Measurements from ENCODE around the gene SH3RF3.

Gene SH3RF3

GRCh38 chr2:109396202-109397180 is 267.5 kb downstream of the SH3RF3 start:
- DNase-seq (ENCODE audit: low read depth) = no peak
- no peak overlapping the region for H3K4me3 ChIP-seq (ENCODE audit: low read length)
- TF ChIP-seq, protein P1, sequence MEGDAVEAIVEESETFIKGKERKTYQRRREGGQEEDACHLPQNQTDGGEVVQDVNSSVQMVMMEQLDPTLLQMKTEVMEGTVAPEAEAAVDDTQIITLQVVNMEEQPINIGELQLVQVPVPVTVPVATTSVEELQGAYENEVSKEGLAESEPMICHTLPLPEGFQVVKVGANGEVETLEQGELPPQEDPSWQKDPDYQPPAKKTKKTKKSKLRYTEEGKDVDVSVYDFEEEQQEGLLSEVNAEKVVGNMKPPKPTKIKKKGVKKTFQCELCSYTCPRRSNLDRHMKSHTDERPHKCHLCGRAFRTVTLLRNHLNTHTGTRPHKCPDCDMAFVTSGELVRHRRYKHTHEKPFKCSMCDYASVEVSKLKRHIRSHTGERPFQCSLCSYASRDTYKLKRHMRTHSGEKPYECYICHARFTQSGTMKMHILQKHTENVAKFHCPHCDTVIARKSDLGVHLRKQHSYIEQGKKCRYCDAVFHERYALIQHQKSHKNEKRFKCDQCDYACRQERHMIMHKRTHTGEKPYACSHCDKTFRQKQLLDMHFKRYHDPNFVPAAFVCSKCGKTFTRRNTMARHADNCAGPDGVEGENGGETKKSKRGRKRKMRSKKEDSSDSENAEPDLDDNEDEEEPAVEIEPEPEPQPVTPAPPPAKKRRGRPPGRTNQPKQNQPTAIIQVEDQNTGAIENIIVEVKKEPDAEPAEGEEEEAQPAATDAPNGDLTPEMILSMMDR (IDR thresholded peaks at IDR 0.05; ENCODE audit: insufficient read depth, low read depth, low read length, missing control alignments) = no peak

GRCh38 chr2:109397893-109398292 is 268.9 kb downstream of the SH3RF3 start:
- TF ChIP-seq, protein P1 (IDR thresholded peaks at IDR 0.05; ENCODE audit: insufficient read depth, low read depth, low read length, missing control alignments) = no peak
- no peak overlapping the region for H3K4me3 ChIP-seq (ENCODE audit: low read length)
- DNase-seq (ENCODE audit: low read depth) = no peak

GRCh38 chr2:109398366-109399015 is 269.5 kb downstream of the SH3RF3 start:
- H3K4me3 ChIP-seq (ENCODE audit: low read length) = no peak overlapping the region
- TF ChIP-seq, protein P1 (IDR thresholded peaks at IDR 0.05; ENCODE audit: insufficient read depth, low read depth, low read length, missing control alignments) = no peak
- no peak for DNase-seq (ENCODE audit: low read depth)

GRCh38 chr2:109399066-109399465 is 270.1 kb downstream of the SH3RF3 start:
- no peak overlapping the region for H3K4me3 ChIP-seq (ENCODE audit: low read length)
- TF ChIP-seq, protein P1 (IDR thresholded peaks at IDR 0.05; ENCODE audit: insufficient read depth, low read depth, low read length, missing control alignments) = no peak
- DNase-seq (ENCODE audit: low read depth) = no peak

DNA sequence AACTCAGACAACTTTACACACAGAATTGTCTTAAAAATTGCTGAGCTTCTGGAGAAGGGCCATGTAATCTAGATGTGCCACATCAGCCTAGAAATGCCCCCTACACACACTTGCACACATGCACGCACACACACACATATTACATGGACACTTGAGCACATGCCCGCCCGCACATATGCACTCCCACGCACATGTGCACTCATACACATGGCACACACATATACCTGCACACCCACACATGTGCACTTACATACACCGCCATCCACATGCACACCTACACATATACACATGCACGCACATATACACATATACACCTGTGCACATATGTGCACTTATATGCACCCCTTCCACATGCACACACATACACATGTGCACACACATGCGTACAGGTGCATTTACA is 271.1 kb downstream of the SH3RF3 start:
- DNase-seq (ENCODE audit: low read depth) = no peak
- no peak overlapping the region for H3K4me3 ChIP-seq (ENCODE audit: low read length)
- TF ChIP-seq, protein P1 (IDR thresholded peaks at IDR 0.05; ENCODE audit: insufficient read depth, low read depth, low read length, missing control alignments) = no peak

DNA sequence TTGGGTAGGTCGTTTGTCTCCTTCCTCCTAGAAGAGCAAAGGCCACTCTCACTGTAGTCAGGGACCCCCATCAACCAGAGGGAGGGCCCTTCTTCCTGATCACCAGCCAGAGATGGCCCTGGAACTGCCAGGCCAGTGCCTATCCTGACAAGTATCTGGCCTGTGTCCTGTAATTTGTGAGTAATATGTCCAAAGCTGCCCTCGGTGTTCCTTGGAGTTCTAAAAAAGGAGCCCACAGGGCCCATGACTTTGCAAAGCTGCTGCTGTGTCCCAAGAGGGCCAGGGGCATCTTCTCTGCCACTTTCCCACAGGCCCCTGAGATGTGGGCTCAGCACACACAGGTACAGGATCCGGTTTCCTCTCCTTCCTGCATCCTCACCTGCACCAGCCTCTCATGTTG is 272.4 kb downstream of the SH3RF3 start:
- TF ChIP-seq, protein P1 (IDR thresholded peaks at IDR 0.05; ENCODE audit: insufficient read depth, low read depth, low read length, missing control alignments) = no peak
- no peak overlapping the region for H3K4me3 ChIP-seq (ENCODE audit: low read length)
- no peak for DNase-seq (ENCODE audit: low read depth)
